HFF-Myc (cell line): Measurements from ENCODE around the gene SGSM1.

Source experiments
- DNase-seq: peaks from one replicate; pipeline ENCODE4 v3.0.0-alpha.2; 2011; ENCODE audit warnings: low read depth; ENCODE audit errors: extremely low read depth
- H3K4me3 ChIP-seq: replicated peaks from 2 replicates; pipeline ENCODE4 v1.5.1; 2011; ENCODE audit warnings: low read depth, mild to moderate bottlenecking, control low read depth, low read length
- CTCF ChIP-seq: IDR thresholded peaks from 2 replicates; pipeline ENCODE4 v1.5.1; 2012; ENCODE audit warnings: mild to moderate bottlenecking, low read depth, low read length, control low read depth; ENCODE audit errors: missing control alignments

The SGSM1 gene

GRCh38 chr22:24857576-24857975, 51.6 kb downstream of the SGSM1 start:
- DNase-seq, result no peak
- no peak for TF ChIP-seq CTCF
- no peak overlapping the region for H3K4me3 ChIP-seq

DNA sequence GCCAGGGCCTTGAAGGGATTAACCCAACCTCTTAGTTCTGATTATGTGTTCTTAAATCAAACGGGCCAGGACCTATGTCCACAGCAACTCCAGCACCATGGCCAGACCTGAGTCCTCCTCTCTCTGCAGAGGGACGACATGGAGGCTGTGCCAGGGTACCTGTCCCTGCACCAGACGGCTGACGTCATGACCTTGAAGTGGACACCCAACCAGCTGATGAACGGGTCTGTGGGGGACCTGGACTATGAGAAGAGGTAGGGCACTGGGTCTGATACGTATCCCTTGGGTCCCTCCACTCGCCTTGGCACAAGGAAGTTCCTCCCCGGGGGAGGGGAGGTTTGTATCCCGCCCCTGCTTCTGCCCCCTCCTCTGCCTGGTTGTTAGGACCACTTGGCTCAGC, 53.6 kb downstream of the SGSM1 start:
- DNase-seq, result no peak
- TF ChIP-seq CTCF, result no peak
- no peak overlapping the region for H3K4me3 ChIP-seq

GRCh38 chr22:24865508-24865907, 59.5 kb downstream of the SGSM1 start:
- no peak for TF ChIP-seq CTCF
- H3K4me3 ChIP-seq, result no peak overlapping the region
- no peak for DNase-seq

DNA sequence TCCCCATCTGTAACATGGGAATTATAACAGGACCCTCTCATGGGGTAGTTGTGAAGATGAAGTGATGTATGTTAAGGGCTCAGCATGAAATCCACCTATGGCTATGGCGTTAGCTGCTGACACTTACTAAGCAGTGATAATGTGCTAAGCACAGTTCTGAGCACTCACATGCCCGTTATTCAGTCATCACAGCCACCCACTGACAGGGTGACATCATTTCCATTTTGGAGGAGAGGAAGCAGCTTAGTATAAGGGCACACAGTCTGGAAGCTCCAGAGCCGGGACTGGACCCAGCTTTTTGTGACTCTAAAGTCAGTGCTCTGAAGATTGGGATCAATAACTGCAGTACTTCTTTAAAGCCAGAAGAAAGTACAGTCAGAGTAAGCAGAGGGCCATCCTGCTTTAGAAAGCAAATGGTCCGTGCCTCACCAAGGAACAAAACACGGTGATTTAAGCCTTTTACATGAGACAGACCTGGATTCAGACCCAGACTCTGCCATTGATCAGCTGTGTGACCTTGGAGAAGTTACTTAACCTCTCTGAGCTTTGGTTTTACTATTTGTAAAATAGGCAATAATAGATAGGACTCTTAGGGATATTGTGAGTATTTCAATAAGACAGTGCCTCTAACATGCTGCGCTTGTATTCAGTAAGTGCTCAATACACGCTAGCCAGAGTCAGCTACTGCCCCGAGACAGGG, 61.5 kb downstream of the SGSM1 start:
- TF ChIP-seq CTCF, result no peak

DNA sequence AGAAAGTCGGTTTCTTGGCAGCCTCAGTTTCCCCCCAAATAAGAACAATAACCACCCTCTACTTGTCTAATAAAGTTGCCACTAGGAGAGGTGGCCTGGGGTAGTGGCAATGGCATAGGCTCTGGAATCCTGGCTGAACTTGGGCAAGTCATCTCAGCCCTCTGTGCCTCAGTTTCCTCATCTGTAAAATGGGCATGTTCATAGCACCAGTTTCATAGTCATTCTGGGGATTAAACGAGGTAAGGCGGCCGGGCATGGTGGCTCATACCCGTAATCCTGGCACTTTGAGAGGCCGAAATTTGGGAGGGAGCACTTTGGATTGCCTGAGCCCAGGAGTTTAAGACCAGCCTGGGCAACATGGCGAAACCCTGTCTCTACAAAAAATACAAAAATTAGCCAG, 63.0 kb downstream of the SGSM1 start:
- DNase-seq, result no peak
- TF ChIP-seq CTCF, result no peak
- H3K4me3 ChIP-seq, result no peak overlapping the region

More for the DNA sequence above, 61.5 kb downstream of the SGSM1 start:
- DNase-seq, result no peak
- no peak overlapping the region for H3K4me3 ChIP-seq

- DNase-seq, result no peak
- no peak overlapping the region for H3K4me3 ChIP-seq
- TF ChIP-seq CTCF, result no peak
Observed at GRCh38 chr22:24871611-24872205, 65.7 kb downstream of the SGSM1 start.
